NT2/D1 (cell line): ENCODE results near the gene PRPS1.

Experiments used
- YY1 ChIP-seq: IDR thresholded peaks from 2 replicates; pipeline ENCODE4 v1.6.1; 2011; ENCODE audit not compliant: insufficient read length, insufficient read depth
- ZNF274 ChIP-seq: IDR thresholded peaks from 2 replicates; pipeline ENCODE4 v1.6.1; 2011; ENCODE audit warnings: mild to moderate bottlenecking, low read depth, low read length

DNA sequence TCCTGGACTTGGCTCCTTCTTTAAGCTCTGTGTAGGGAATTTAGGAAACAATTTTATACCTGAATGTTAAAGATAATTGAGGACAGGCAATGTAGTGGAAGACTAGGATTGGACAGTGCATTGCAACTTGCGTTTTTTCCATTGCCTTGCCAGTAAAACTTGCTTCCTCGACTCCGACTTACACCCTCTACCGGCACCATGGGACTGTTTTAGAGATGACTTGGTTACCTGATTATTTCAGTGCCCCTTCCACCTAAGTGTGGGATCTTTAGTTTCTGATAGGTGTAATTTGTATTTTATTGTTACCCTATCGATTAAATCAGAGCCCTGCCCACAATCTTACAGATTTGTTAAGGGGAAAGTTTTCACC is 1.2 kb downstream of the PRPS1 start:
- TF ChIP-seq YY1 (no peak), ZNF274 (no peak)
